NCI-H69 (cell line): ENCODE results near the gene CYLD.

ENCODE experiments used
- DNase-seq: peaks from one replicate; lab custom pipeline; 2025; lab: John Stamatoyannopoulos, UW

CYLD gene

DNA sequence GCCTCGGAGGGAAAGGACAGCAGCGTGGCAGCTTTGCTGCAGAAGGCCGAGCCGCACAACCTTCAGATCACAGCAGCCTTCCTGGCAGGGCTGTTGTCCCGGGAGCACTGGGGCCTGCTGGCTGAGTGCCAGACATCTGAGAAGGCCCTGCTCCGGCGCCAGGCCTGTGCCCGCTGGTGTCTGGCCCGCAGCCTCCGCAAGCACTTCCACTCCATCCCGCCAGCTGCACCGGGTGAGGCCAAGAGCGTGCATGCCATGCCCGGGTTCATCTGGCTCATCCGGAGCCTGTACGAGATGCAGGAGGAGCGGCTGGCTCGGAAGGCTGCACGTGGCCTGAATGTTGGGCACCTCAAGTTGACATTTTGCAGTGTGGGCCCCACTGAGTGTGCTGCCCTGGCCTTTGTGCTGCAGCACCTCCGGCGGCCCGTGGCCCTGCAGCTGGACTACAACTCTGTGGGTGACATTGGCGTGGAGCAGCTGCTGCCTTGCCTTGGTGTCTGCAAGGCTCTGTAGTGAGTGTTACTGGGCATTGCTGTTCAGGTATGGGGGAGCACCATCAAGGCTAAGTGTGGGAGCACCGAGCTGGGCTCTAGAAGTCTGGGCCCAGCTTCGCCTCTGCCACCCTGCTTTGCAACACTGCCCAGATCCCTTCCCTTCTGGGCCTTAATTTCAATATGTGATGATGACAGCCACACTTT lies 29.9 kb upstream of the CYLD start:
- peak; percentile 1 for DNase-seq

DNA sequence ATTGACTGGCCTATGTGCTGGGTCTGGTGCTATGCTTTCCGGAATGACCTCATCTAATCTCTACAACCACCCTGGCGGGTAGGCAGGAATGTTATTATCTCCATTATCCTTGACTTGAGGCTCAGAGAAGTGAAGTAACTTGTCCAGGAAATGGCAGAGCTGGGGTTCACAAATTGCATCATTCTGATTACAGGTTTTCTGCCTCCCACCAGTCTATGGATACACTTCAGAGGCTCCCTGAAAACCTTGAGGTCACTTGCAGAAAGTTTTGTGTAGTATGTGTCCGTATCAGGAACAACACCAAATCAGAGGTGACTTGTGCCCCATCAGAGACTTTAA lies 29.4 kb upstream of the CYLD start:
- DNase-seq: no peak

DNA sequence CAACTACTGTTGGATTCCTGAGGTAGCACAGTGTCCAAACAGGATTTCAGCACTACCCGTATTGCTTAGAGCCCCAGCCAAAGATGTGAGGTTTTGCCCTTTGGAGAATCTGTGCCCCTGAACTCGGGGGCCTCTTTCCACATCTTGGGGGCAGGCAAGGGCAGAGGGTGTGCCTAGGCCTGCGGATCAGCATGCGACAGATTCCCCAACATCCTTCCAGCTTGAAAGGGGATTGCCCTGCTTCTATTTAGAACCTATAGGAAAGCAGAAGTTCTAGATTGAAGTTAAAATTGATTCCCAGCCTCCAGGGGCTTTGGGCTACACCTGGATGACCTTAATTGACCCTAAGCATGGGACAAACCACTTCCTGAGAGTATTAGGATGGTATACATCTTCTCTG lies 28.9 kb upstream of the CYLD start:
- no peak for DNase-seq

DNA sequence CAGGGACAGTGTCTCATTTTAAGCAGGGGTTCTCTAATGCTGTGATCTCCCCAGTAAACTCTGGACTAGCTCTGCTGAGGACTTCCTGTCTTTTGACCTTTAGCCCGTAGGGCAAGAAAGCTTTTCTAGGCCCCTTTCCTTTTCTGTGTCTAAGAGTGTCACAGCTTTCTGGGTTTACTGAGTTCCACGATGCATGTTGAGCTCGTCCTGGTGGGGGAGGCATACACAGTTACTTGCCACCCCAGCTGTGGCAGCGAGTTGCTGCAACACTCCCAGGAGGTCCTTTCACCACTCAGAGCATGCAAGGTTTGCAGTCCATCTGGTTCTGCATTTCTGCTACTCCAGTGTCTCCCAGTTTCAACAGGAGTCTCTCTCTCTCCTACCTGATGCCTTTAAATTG lies 24.8 kb upstream of the CYLD start:
- DNase-seq: no peak

DNA sequence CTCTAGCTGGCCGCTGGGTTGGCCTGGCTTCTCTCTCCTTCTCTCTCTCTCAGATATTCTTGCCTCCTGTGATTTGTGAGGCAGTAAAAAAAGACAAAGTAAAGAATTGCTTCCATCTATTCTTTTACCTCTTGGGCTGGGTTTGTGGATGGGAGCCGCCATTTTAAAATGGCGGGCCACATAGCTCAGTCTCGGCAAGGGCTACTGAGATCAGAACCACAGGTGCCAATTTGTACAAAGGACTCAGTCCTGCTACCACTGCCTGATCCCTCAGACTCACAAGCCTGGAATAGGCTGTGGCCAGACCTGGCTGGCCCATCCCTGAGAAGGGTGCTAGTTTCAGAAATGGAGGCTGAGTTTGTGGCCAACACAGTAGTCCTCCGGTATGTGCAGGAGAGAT lies 24.4 kb upstream of the CYLD start:
- DNase-seq: no peak

DNA sequence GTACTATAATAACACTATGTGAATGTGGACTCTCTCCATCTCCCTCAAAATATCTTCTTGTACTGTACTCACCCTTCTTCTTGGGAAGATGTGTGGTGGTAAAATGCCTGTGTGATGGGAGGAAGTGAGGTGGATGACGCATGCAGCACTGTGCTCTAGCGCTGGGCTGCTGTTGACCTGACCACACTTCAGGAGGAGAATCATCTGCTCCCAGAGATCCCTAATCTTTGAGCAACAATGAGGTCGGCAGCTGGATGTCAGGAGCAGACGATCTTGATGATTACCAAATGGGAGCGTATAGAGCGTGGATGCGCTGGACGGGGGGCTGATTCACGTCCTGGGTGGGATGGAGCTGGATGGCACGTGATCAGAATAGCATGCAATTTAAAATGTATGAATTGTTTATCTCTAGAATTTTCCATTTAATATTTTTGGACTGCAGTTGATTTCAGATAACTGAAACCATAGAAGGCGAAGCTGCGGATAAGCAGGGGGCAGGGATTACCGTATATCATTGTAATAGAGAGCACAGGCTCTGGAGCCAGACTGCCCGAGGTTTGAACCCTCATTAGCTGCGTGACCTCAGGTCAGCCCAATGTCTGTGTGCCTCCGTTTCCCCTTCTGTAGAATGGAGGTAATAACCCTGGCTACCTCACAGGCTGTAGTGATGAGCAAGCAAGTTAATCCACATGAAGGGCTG lies 23.7 kb upstream of the CYLD start:
- no peak for DNase-seq

DNA sequence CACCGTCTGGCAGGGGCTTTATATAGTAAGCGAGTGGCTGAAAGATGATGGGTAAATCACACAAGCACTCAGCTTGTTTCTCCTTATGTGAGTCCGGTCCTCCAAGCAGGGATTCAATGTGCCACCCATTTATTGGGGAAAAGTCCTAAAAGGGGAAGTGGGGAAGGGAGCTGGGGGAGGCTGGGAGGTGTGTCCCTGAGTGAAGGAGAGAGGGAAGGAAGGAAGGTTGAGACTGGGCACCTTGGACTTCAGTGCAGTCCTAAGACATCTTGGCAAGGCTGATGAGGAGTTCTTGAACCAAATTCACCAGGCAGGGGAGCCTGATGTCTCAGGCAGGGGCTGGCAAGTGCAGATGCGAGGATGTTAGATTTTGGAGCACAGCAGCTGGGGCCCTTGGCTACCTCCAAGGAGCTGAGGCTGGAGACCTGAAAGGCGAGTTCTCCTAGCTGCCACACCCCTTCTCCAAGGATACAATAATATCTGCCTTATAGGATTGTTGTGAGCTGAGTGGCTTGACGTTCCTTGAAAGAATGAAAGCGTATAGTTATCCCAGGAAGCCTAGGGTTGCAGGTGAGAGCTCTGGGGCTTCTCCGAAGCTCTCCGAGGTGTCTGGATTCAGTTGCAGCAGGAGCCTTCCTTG lies 23.0 kb upstream of the CYLD start:
- no peak for DNase-seq

DNA sequence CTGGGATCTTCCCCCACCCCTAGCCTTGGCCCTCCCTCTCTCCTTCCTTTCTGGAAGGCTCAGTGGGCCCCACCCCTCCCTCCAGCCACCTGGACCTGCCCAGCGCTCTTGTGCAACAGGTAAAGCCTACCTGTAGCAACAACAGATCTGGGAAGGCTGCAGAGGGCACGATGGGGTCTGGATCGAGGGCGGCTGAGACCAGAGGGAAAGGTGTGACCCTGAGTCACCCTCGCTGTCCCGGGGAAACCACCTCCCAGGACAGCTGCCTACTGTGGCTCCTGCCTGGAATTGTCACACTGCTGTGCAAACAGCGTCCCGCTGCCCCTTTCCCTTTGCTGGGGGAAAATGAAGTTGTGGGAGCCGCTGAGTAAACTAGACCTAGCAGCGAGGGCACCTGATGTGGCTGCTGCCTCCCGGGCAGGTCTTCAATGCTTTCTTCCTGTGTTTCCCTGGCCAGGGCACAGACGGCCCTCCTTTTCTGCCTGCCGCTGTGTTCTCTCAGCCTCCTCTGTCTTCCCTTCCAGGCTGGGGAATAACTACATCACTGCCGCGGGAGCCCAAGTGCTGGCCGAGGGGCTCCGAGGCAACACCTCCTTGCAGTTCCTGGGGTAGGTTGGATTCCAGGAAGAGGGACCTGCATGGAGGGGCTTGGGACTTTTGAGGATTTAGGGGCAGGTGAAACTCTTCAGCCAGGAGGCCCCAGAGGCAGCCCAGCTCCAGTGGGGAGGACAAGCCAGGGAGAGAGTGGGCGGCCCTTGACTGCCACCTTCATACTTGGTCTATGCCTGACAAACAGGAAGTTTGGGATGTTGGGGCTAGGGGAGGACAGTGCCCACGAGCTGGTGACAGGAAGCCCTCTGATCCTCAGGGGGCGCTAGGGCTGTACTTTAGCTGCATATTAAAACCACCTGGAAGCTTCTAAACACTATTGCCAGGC lies 22.2 kb upstream of the CYLD start:
- no peak for DNase-seq

DNA sequence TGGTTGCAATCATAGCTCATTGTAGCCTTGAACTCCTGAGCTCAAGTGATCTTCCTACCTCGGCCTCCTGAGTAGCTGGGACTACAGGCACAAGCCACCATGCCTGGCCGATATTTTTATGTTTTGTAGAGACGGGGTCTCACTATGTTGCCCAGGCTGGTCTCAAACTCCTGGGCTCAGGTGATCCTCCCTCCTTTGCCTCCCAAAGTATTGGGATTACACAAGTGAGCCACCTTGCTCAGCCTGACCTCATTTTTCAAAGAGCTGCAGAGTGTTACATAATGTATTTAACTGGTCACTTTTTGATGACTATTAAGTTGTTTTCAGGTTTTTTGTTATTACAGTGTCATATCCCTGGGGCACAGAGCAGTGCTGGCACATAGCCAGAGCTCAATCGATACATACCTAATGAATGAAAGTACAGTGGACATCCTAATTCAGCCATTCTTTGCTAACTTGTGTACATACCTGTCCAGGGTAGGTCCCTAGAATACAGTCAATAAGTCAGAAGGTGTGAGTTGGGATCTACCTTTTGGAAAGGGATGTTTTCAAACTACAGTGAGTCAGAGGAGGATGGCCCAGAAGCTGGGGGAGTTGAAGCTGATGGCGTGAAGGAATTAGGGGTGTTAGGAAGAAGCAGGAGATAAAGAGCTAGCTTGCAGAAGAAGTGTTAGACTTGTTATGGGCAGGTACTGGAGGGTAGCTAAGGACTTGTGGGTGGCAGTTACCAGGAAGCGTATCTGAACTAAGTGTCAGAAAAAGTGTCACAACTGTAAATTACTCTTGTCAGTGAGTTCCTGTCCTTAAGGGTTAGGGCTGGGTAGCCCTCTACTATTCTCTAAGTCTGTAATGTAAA lies 20.1 kb upstream of the CYLD start:
- no peak for DNase-seq

DNA sequence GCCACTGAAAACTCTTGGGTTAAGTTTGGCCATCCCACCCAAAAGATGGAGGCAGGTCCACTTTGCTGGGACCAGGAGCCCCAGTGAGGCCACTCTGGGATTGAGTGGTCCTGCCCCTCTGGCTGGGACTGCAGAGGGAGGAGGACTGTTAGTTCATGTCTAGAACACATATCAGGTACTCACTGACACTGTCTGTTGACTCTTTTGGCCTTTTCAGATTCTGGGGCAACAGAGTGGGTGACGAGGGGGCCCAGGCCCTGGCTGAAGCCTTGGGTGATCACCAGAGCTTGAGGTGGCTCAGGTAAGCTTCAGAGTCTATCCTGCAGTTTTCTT lies 19.5 kb upstream of the CYLD start:
- no peak for DNase-seq

DNA sequence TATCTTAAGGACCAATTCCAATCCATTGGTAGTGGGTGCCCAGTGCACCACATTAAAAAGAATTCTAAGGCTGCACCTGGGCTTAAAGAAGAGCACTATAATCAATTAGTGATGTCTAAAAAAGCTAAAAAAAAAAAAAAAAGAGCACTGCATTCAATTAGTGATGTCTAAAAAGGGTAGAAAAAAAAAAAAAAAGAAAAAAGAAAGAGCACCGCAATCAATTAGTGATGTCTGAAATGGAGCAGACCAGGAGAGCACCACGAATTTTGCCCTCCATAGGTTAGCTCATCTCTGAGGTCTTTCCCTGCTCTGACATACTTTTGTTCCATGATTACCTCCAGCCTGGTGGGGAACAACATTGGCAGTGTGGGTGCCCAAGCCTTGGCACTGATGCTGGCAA lies 18.9 kb upstream of the CYLD start:
- DNase-seq: no peak

DNA sequence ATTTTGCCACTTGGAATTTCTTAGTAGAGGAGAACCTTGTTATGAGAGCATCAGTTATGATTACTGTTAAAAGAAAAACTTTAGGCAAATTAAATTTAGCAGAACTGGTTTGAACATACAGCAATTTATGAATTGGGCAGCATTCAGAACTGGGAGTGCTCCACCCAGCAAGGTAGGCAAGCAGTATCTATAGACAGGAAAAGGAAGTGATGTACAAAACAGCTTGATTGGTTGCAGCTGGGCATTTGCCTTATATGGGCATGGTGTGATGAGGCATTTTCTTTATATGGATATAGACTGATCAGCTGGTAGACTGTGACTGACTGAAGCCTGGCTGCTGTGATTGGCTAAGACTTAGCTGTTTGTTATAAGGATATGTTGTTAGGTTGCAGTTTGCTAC lies 17.6 kb upstream of the CYLD start:
- no peak for DNase-seq

DNA sequence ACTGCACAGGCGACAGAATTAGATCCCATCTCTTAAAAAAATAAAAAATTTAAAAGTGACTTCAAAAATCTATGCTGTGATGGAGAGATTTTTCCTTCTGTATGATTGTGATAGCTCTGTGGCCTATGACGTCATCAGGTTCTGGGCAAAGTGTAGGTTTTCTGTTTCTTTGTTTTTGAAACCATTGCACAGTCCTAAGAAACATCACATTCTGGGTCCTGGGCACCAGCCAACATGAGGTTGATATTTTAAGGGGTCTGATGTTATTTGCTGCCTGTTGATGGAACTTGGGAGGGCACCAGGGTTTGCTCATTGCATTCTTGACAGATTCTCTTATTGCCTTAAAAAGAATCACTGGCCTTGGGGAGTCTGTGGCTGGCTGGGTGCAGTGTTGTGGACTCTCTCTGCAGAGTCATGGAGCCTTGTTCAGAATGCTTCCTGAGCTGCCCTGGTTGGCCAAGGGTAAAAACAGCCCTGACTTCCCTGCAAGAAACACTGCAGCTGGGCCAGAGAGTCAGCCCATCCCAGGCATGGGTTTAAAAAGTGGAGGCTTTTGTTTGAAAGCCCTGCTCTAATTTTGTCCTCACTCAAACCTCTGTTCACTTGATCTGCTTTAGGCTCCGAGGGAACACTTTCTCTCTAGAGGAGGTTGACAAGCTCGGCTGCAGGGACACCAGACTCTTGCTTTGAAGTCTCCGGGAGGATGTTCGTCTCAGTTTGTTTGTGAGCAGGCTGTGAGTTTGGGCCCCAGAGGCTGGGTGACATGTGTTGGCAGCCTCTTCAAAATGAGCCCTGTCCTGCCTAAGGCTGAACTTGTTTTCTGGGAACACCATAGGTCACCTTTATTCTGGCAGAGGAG lies 10.5 kb upstream of the CYLD start:
- no peak for DNase-seq

DNA sequence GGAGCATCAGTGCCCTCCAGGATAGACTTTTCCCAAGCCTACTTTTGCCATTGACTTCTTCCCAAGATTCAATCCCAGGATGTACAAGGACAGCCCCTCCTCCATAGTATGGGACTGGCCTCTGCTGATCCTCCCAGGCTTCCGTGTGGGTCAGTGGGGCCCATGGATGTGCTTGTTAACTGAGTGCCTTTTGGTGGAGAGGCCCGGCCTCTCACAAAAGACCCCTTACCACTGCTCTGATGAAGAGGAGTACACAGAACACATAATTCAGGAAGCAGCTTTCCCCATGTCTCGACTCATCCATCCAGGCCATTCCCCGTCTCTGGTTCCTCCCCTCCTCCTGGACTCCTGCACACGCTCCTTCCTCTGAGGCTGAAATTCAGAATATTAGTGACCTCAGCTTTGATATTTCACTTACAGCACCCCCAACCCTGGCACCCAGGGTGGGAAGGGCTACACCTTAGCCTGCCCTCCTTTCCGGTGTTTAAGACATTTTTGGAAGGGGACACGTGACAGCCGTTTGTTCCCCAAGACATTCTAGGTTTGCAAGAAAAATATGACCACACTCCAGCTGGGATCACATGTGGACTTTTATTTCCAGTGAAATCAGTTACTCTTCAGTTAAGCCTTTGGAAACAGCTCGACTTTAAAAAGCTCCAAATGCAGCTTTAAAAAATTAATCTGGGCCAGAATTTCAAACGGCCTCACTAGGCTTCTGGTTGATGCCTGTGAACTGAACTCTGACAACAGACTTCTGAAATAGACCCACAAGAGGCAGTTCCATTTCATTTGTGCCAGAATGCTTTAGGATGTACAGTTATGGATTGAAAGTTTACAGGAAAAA lies 9.7 kb upstream of the CYLD start:
- DNase-seq: no peak

DNA sequence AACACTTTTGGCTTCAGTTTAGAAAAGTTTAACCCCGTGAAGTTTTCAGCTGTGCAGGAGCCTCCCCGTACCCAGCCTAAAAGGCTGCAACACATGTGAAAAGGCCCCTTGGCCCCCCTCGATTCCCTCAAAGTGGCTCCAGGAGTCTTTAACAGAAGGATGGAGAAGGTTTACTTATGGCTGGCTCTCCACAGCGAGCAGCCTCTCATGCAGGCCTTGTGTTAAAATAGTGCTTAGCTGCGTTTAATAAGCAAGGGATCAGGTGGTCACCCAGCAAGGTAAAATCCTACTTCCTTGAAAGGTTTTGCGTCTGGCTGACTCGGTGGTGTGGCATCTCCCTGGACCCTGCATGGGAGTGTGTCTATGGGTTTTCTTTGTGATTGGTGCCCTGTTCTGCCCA lies 8.4 kb upstream of the CYLD start:
- no peak for DNase-seq

DNA sequence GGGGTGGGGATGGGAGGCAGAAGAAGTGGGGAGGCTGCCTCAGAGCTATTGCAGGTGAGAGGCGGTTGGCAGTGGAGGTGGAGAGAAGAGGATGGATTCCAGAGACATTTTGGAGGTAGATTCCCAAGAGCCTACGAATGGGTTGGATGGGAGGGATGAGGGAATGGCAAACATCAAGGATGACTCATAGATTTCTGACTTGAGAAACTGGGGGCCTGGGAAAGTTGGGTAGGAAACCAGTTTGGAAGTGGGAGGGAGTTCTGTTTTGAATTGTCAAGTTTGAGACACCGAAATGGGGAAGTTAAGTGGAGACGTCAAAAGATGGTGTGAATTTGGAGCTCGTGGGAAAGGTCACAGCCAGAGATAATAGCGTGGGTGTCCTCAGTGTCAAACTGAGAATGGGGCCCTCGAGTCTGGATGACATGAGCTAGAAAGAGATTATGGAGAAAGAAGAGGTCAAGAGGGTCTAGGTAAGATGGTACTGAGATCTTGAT lies 6.2 kb upstream of the CYLD start:
- DNase-seq: no peak

DNA sequence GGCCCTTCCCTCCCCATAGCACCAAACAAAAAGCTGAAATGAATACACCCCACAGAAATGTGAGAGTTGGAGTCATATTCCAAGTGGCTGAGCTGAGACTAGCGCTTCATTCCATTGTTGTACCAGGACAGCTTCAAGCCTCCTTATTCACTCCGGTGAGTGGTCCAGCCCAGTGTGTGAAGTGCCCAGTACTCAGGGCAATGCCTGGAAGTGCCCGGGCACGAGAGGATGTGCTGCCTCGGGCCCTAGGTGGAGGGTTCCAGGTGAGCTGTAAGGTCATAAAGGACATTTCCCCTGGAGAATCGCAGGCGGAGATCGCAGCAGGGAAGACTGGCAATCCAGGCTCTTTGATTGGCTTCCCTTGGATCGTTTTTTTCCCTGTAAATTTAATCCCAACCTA lies 5.4 kb upstream of the CYLD start:
- DNase-seq: no peak

DNA sequence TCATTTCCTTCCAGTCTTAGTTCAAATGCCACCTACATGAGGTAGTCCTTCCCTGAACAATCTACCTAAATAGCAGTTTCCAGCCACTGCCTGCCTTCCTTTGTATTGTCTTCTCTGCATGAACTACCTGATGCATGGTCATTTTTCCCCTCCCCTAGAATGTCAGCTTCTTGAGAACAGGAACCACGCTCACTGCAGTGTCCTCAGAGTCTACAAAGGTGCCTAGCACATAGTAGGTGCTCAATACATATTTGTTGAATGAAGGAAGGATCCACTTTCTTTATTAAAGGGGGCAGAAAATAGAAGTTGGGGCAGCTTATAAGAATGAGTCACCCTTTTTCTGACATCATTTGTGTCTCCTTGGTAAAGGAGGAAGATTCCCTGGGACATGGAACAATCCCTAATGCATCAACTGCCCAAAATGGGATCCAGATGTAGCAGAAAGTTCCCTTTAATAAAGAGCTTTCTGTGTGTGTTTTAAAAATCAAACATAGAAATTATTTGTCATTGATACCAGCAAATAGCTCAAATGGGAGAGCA lies 4.4 kb upstream of the CYLD start:
- no peak for DNase-seq

DNA sequence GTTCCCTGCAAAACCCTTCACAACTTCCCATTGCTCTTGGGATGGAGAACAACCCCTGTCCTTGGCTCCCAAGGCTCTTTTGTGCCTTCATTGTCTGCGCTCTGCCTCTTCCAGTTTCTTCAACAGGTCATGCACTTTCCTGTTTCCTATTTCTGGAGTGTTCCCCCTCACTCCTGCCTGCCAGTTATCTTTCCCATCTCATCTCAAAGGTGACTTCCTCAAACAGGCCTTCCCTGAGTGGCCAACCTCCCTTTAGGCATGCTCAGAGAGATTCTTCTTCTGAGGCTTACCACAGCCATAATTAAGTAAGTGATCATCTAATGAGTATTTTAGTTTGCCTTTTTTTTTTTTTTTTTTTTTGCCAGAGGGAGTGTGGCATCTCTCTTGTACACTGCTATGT lies 2.9 kb upstream of the CYLD start:
- no peak for DNase-seq
